Trophoblast cell (in vitro differentiated cells and primary cell): ENCODE results near the gene KRT8.

Experiments
- DNase-seq, 2 donors: peaks; one replicate each; pipeline ENCODE4 v3.0.0-alpha.2; 2016
- H2AFZ ChIP-seq: 2 replicates; pipeline ENCODE4 v1.6.1; 2013; ENCODE audit warnings: low read length, moderate library complexity, mild to moderate bottlenecking; ENCODE audit not compliant: insufficient read depth, poor library complexity
- H2AK5ac ChIP-seq: 2 replicates; pipeline ENCODE4 v1.6.1; 2013; ENCODE audit warnings: mild to moderate bottlenecking, low read length
- H2BK120ac ChIP-seq: 2 replicates; pipeline ENCODE4 v1.6.1; 2013; ENCODE audit warnings: low read length, mild to moderate bottlenecking, moderate library complexity; ENCODE audit not compliant: insufficient read depth, poor library complexity
- H2BK12ac ChIP-seq: 2 replicates; pipeline ENCODE4 v1.6.1; 2013; ENCODE audit warnings: mild to moderate bottlenecking, low read length, moderate library complexity
- H2BK5ac ChIP-seq: 2 replicates; pipeline ENCODE4 v1.6.1; 2013; ENCODE audit warnings: low read length, low read depth, moderate library complexity, mild to moderate bottlenecking; ENCODE audit not compliant: poor library complexity
- H3K14ac ChIP-seq: 2 replicates; pipeline ENCODE4 v1.6.1; 2013; ENCODE audit warnings: mild to moderate bottlenecking, low read length
- H3K18ac ChIP-seq: 2 replicates; pipeline ENCODE4 v1.6.1; 2013; ENCODE audit warnings: mild to moderate bottlenecking, low read length
- H3K23ac ChIP-seq: 2 replicates; pipeline ENCODE4 v1.6.1; 2013; ENCODE audit warnings: low read length
- H3K27ac ChIP-seq: 2 replicates; pipeline ENCODE4 v1.5.1; 2013; ENCODE audit warnings: low read depth, mild to moderate bottlenecking, inconsistent platforms, low read length, moderate library complexity
- H3K27me3 ChIP-seq: 2 replicates; pipeline ENCODE4 v1.6.1; 2013; ENCODE audit warnings: inconsistent platforms, mild to moderate bottlenecking, low read length, moderate library complexity; ENCODE audit not compliant: insufficient read depth
- H3K36me3 ChIP-seq, 2 experiments: 1 replicate in 1 of 2; 2 replicates in 1 of 2; pipeline ENCODE4 v1.6.1; 2013; ENCODE audit warnings: low read length in 2 of 2, mild to moderate bottlenecking in 2 of 2, moderate library complexity in 1 of 2; ENCODE audit not compliant: insufficient read depth in 2 of 2, control insufficient read depth in 1 of 2
- H3K4ac ChIP-seq: 2 replicates; pipeline ENCODE4 v1.6.1; 2013; ENCODE audit warnings: low read depth, mild to moderate bottlenecking, low read length, moderate library complexity
- H3K4me1 ChIP-seq, 2 experiments: 1 replicate in 1 of 2; 2 replicates in 1 of 2; pipeline ENCODE4 v1.6.1; 2013; ENCODE audit warnings: low read length in 2 of 2, mild to moderate bottlenecking in 2 of 2, moderate library complexity in 1 of 2; ENCODE audit not compliant: insufficient read depth in 2 of 2, control insufficient read depth in 1 of 2
- H3K4me2 ChIP-seq: 2 replicates; pipeline ENCODE4 v1.6.1; 2013; ENCODE audit warnings: inconsistent platforms, mild to moderate bottlenecking, low read length, moderate library complexity
- H3K4me3 ChIP-seq: 2 replicates; pipeline ENCODE4 v1.5.1; 2013; ENCODE audit warnings: mild to moderate bottlenecking, low read depth, low read length, inconsistent platforms
- H3K79me1 ChIP-seq: one replicate; pipeline ENCODE4 v1.6.1; 2013; ENCODE audit warnings: low read length
- H3K79me2 ChIP-seq: 2 replicates; pipeline ENCODE4 v1.6.1; 2013; ENCODE audit warnings: low read length, mild to moderate bottlenecking; ENCODE audit not compliant: control insufficient read depth, insufficient read depth, poor library complexity
- H3K9ac ChIP-seq: 2 replicates; pipeline ENCODE4 v1.6.1; 2013; ENCODE audit warnings: mild to moderate bottlenecking, low read length
- H3K9me3 ChIP-seq: 2 replicates; pipeline ENCODE4 v1.6.1; 2013; ENCODE audit warnings: low read depth, mild to moderate bottlenecking, control low read depth, inconsistent platforms, low read length; ENCODE audit not compliant: insufficient read depth
- H4K12ac ChIP-seq: 2 replicates; pipeline ENCODE4 v1.6.1; 2013; ENCODE audit warnings: low read depth, mild to moderate bottlenecking, low read length, moderate library complexity
- H4K8ac ChIP-seq: 2 replicates; pipeline ENCODE4 v1.6.1; 2013; ENCODE audit warnings: low read depth, mild to moderate bottlenecking, low read length, moderate library complexity
- H4K91ac ChIP-seq: one replicate; pipeline ENCODE4 v1.6.1; 2013; ENCODE audit warnings: low read depth, mild to moderate bottlenecking, low read length, moderate library complexity
- WGBS: extraction: QIAGEN DNeasy Blood & Tissue Kit; methylation state at CpG from one replicate; pipeline ENCODE4 v1.1.7; 2013; ENCODE audit warnings: missing lambda C conversion rate; ENCODE audit not compliant: insufficient read length, insufficient coverage; ENCODE audit errors: extremely low coverage; 5-methylcytosine and 5-hydroxymethylcytosine counted together

Gene KRT8

DNA sequence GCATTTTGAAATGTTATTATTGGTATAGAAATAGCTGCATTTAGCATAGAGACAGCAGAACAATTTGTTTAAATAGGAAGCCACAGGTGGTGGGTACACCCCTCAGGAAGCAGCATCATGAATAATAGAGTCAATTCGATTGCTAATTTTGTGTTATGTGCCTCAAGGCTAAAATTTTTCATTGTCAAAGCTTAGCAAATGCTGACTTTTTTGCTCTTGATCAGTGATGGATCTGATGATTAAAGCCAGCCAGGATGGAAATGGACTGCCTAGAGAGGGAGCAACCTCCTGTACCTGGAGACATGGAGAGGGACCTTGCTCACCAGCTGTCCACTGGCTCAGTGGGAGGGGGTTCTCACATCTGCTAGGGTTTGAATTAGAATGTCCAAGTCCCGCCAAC, 4.5 kb upstream of the KRT8 start:
- H3K4me2 ChIP-seq, result no peak overlapping the region
- H3K14ac ChIP-seq, result no peak overlapping the region
- H3K4me1 ChIP-seq, result peaks cover 41 to 45% of the 10 kb centered on the region in 2 experiments
- no peaks in the 10 kb centered on the region for H3K36me3 ChIP-seq
- no peak overlapping the region for H3K9ac ChIP-seq
- H3K27ac ChIP-seq, result no peak overlapping the region
- no peak overlapping the region for H3K4me3 ChIP-seq
- H4K91ac ChIP-seq, result no peak overlapping the region
- H4K8ac ChIP-seq, result no peak overlapping the region
- H3K27me3 ChIP-seq, result no peaks in the 10 kb centered on the region
- peaks cover 46% of the 10 kb centered on the region for H3K79me1 ChIP-seq
- no peak overlapping the region for H4K12ac ChIP-seq
- H2AK5ac ChIP-seq, result peak overlapping the region; percentile 94
- WGBS, result no CpG with 5 or more reads among the region's 2 CpGs
- H3K23ac ChIP-seq, result no peak overlapping the region
- H2BK5ac ChIP-seq, result peak overlapping the region; percentile 18
- H3K18ac ChIP-seq, result no peak overlapping the region
- peaks cover 29% of the 10 kb centered on the region for H3K79me2 ChIP-seq
- H3K4ac ChIP-seq, result no peak overlapping the region
- H2BK12ac ChIP-seq, result peak overlapping the region; percentile 62
- peak overlapping the region; percentile 35 for H2BK120ac ChIP-seq
- DNase-seq, result no peak
- no peak overlapping the region for H2AFZ ChIP-seq
- H3K9me3 ChIP-seq, result no peaks in the 10 kb centered on the region

DNA sequence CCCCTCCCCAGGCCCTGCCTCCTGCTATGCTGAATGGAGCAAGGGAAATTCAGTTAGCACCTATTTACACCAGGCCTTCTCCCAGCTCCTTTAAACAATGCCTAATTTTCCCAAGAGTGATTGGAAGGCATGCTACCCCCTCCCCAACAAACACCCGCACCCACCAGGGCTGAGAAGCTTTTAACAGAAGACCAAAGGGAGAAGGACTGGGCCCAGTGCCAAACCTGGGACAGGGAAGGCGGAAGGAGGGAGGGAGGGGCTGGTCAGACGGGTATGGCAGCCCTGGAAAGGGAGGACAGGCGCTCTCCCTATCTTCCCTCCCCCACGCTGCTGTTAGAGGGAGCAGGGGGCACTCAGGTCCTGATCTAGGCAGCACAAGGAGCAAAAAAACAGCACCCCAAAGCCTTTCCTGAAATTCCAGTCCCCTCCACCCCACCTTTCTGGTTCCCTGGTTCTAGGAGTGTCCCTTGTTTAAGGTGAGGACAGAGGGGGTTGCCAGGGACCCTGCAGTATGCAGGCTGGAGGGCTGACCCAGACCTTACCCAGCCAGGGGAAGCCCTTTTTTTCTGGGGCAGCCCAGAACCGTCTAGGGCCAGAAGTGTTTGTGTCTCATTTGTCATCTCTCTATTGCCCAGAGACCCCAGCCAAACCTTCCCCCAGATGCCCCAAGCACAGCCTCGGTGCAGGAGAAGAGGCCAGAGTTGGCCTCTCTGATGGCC, 2.4 kb upstream of the KRT8 start:
- Histone ChIP-seq H4K8ac (peak overlapping the region; percentile 89), H3K18ac (peak overlapping the region; percentile 94), H3K14ac (peak overlapping the region; percentile 95), H2AK5ac (peak overlapping the region; percentile 97), H2BK120ac (peak overlapping the region; percentile 98), H3K4me1 (peaks cover 41 to 45% of the 10 kb centered on the region in 2 experiments), H2AFZ (peak overlapping the region; percentile 20), H4K12ac (peak overlapping the region; percentile 36), H3K79me2 (peaks cover 38% of the 10 kb centered on the region), H3K27me3 (no peaks in the 10 kb centered on the region), H3K4me3 (no peak overlapping the region), H3K23ac (no peak overlapping the region), H3K79me1 (peaks cover 57% of the 10 kb centered on the region), H3K4me2 (peak overlapping the region; percentile 46), H3K9ac (peak overlapping the region; percentile 36), H3K9me3 (no peaks in the 10 kb centered on the region), H3K27ac (peak overlapping the region; percentile 97), H4K91ac (peak overlapping the region; percentile 99), H2BK12ac (peak overlapping the region; percentile 91), H3K4ac (peak overlapping the region; percentile 93), H3K36me3 (peaks cover 9 to 11% of the 10 kb centered on the region in 2 experiments), H2BK5ac (peak overlapping the region; percentile 98)
- peak; percentile 52 to 63 for DNase-seq
- WGBS, result no CpG with 5 or more reads among the region's 7 CpGs

DNA sequence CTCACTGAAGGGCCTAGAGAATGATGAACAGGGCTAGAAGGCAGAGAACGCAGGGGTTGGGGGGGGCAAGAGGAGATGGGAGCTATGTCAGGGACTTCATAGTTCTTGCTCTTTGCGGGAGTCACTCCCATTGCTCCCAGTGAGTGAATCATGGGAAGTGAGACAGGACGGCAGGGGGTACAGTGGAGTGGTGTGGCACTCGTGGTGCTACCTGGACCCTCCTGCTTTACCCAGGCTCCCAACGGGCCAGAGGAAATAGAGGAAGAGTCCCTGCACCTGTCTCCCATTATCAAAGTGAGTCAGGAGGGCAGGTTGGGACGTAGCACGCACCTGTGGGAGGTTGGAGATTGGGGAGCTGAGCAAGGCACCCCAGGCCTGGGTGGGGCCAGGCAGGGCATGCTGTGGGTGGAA, 1.3 kb upstream of the KRT8 start:
- peak overlapping the region; percentile 94 for H3K18ac ChIP-seq
- peak overlapping the region; percentile 95 for H3K14ac ChIP-seq
- H3K4me2 ChIP-seq, result no peak overlapping the region
- H3K79me2 ChIP-seq, result peaks cover 41% of the 10 kb centered on the region
- no peak overlapping the region for H3K9ac ChIP-seq
- peak overlapping the region; percentile 19 for H4K8ac ChIP-seq
- H3K23ac ChIP-seq, result no peak overlapping the region
- peak overlapping the region; percentile 91 for H2BK12ac ChIP-seq
- H4K91ac ChIP-seq, result peak overlapping the region; percentile 99
- peaks cover 19 to 21% of the 10 kb centered on the region in 2 experiments for H3K36me3 ChIP-seq
- H4K12ac ChIP-seq, result no peak overlapping the region
- H2AK5ac ChIP-seq, result peak overlapping the region; percentile 97
- peak overlapping the region; percentile 31 for H2AFZ ChIP-seq
- peak overlapping the region; percentile 97 for H3K27ac ChIP-seq
- no peak overlapping the region for H3K4me3 ChIP-seq
- no CpG with 5 or more reads among the region's 7 CpGs for WGBS
- peaks cover 44 to 48% of the 10 kb centered on the region in 2 experiments for H3K4me1 ChIP-seq
- H3K27me3 ChIP-seq, result no peaks in the 10 kb centered on the region
- H3K9me3 ChIP-seq, result no peaks in the 10 kb centered on the region
- H3K4ac ChIP-seq, result peak overlapping the region; percentile 93
- peak overlapping the region; percentile 98 for H2BK120ac ChIP-seq
- H2BK5ac ChIP-seq, result peak overlapping the region; percentile 98
- peaks cover 57% of the 10 kb centered on the region for H3K79me1 ChIP-seq
- no peak for DNase-seq

DNA sequence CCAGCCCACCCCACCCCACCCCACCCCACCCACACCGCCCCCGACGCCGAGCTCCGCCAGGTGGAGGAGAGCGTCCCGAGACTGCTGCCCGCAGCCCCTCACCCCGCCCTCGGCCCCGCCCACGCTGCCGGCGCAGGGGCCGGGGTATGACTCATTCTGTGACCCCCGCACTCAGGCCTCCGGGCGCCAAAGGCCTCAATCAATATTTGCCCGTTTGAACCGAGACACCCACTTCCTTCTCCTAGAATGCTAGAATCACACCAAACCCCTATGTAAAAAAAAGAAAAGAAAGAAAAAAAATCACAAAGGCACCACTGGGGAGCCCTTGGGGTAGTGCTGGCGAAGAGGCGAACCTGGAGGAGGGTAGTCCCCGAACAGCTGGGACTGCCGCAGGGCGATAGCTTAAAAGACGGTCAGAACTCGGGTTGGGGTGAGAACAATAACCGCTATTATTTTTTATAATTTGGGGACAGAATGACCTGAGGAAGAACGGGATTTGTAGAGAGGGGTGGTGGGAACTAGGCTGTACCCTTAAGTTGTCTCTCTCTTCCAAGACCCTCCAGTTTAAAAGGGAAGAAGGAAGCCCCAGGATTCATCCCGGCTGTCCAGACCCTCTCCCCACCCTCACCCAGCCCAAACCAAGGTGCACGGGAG, 894 bp downstream of the KRT8 start:
- peak; percentile 58 to 70 for DNase-seq

More for the DNA sequence above, 894 bp downstream of the KRT8 start:
- Histone ChIP-seq H3K27me3 (no peaks in the 10 kb centered on the region), H3K18ac (peak overlapping the region; percentile 16), H4K91ac (peak overlapping the region; percentile 37), H2AFZ (no peak overlapping the region), H3K27ac (peak overlapping the region; percentile 94), H4K12ac (no peak overlapping the region), H3K23ac (peak overlapping the region; percentile 41), H2BK120ac (peak overlapping the region; percentile 6), H3K79me1 (peaks cover 47% of the 10 kb centered on the region), H3K9ac (peak overlapping the region; percentile 100), H3K4me2 (peak overlapping the region; percentile 54), H3K36me3 (peaks cover 40 to 41% of the 10 kb centered on the region in 2 experiments), H3K4ac (peak overlapping the region; percentile 88), H2AK5ac (no peak overlapping the region), H4K8ac (peak overlapping the region; percentile 20), H3K9me3 (no peaks in the 10 kb centered on the region), H3K79me2 (peaks cover 38% of the 10 kb centered on the region), H2BK5ac (peak overlapping the region; percentile 63), H3K14ac (peak overlapping the region; percentile 59), H3K4me3 (peak overlapping the region; percentile 99), H2BK12ac (no peak overlapping the region), H3K4me1 (peaks cover 34 to 41% of the 10 kb centered on the region in 2 experiments)
- WGBS, result no CpG with 5 or more reads among the region's 31 CpGs
